K562 (cell line): ENCODE data around the gene F11R. TPM values are rescaled to one million over a fixed set of nuclear protein-coding genes. Genes with fewer than 3 reads are reported as not detected.

Source experiments
- CHAMP1 ChIP-seq: fragments of 450-650 bp; IDR thresholded peaks from 2 replicates; pipeline ENCODE4 v1.6.1; 2016; ENCODE audit warnings: mild to moderate bottlenecking
- ELF1 ChIP-seq: fragments of 200-800 bp; sonication (Bioruptor generic); IDR thresholded peaks from 2 replicates; pipeline ENCODE4 v1.6.1; 2016; ENCODE audit warnings: missing genetic modification characterization, missing compliant biosample characterization
- EP400 ChIP-seq: fragments of 450-650 bp; IDR thresholded peaks from 2 replicates; pipeline ENCODE4 v1.6.1; 2017; ENCODE audit warnings: antibody characterized with exemption, mild to moderate bottlenecking, moderate library complexity
- ESRRB ChIP-seq: fragments of 250-450 bp; sonication (Bioruptor Pico); IDR thresholded peaks from 2 replicates; pipeline ENCODE4 v1.5.0; 2020; ENCODE audit warnings: mild to moderate bottlenecking, moderate library complexity, borderline replicate concordance
- HIVEP1 ChIP-seq: fragments of 250-450 bp; sonication (Bioruptor Pico); IDR thresholded peaks from 2 replicates; pipeline ENCODE4 v1.4.0; 2020; ENCODE audit warnings: mild to moderate bottlenecking
- HOMEZ ChIP-seq: fragments of 250-450 bp; sonication (Bioruptor Pico); IDR thresholded peaks from 2 replicates; pipeline ENCODE4 v1.4.0; 2020; ENCODE audit warnings: mild to moderate bottlenecking, moderate library complexity
- MCM3 ChIP-seq: fragments of 450-650 bp; IDR thresholded peaks from 2 replicates; pipeline ENCODE4 v1.6.1; 2016
- MCM7 ChIP-seq, 2 experiments: fragments of 450-650 bp; IDR thresholded peaks; 2 replicates each; pipeline ENCODE4 v1.6.1; 2016 to 2018
- MYNN ChIP-seq, 2 experiments: sonication (generic); formaldehyde crosslinking in 1 of 2; IDR thresholded peaks; 2 replicates each; pipeline versions ENCODE4 v1.5.0 to v1.6.1; 2016 to 2020; ENCODE audit warnings: antibody characterized with exemption in 1 of 2, missing genetic modification reagents in 1 of 2
- NEUROD1 ChIP-seq: fragments of 150-350 bp; IDR thresholded peaks from 2 replicates; pipeline ENCODE4 v1.6.1; 2014; ENCODE audit warnings: borderline replicate concordance, low read length, low read depth; ENCODE audit not compliant: partially characterized antibody
- PHF21A ChIP-seq: fragments of 450-650 bp; IDR thresholded peaks from 2 replicates; pipeline ENCODE4 v1.6.1; 2017; ENCODE audit warnings: low read depth, borderline replicate concordance
- U2AF2 ChIP-seq: fragments of 200-400 bp; formaldehyde crosslinking; optimal IDR thresholded peaks from 2 replicates; pipeline ENCODE3; 2017; ENCODE audit warnings: low read depth, mild to moderate bottlenecking, low read length
- ZNF551 ChIP-seq: fragments of 250-450 bp; sonication (Bioruptor Pico); IDR thresholded peaks from 2 replicates; pipeline ENCODE4 v1.5.0; 2021; ENCODE audit warnings: mild to moderate bottlenecking, moderate library complexity
- polyA plus RNA-seq, 8 experiments: library from polyadenylated mRNA; depleted of rRNA in 4 of 8; stranded (reverse) in 5 of 8; unstranded in 3 of 8; fragments of >200 nt; fragmentation: Nextera tagmentation in 2 of 8; fragmentation: Illumina TruSeq in 1 of 8; extraction: Ambion mirVana in 2 of 8; extraction: Trizol in 1 of 8; gene quantifications; 2 replicates each; pipeline versions ENCODE4 v1.2.1 to v1.2.3, GENCODE V29; 2011 to 2014; ENCODE audit warnings: inconsistent platforms in 1 of 8, missing spikeins in 1 of 8
- total RNA-seq, 7 experiments: library from RNA; depleted of rRNA in 6 of 7; stranded (reverse); fragments of >200 nt in 6 of 7; fragmentation: Illumina TruSeq in 2 of 7; extraction: Trizol in 2 of 7; gene quantifications; 2 replicates each; pipeline versions ENCODE4 v1.2.1 to v1.2.3, GENCODE V29; 2011 to 2021; ENCODE audit warnings: low replicate concordance in 1 of 7
- TF ChIP-seq, protein P1 (sequence below), 2 experiments: fragments of 450-650 bp in 1 of 2; sonication (generic) in 1 of 2; formaldehyde crosslinking in 1 of 2; IDR thresholded peaks; 2 replicates each; pipeline versions ENCODE4 v1.7.1 to v1.9.0; 2016 to 2022; ENCODE audit warnings: inconsistent platforms in 1 of 2, mild to moderate bottlenecking in 1 of 2, missing genetic modification reagents in 1 of 2

F11R gene
- total and polyA plus RNA-seq, 9 of the 15 experiments (the other 6 are each of a cell fraction or from before 2014, with no cell fraction given), result 27.4 to 187 (median 52.5) TPM

GRCh38 chr1:161045736-161046604 is 25.0 kb upstream of the F11R start, which contains the start of gene USF1 (continued):
- TF ChIP-seq HOMEZ (CRISPR knock-in tag) (no peak), NEUROD1 (peak; percentile 48), PHF21A (no peak), ESRRB (CRISPR knock-in tag) (no peak), ELF1 (tag) (peak; percentile 97), HIVEP1 (CRISPR knock-in tag) (no peak), EP400 (peak; percentile 82), ZNF551 (CRISPR knock-in tag) (no peak), MYNN (IDR thresholded peaks at IDR 0.05) (no peak), MYNN (CRISPR knock-in tag; IDR thresholded peaks at IDR 0.05) (no peak), MCM7 (IDR thresholded peaks at IDR 0.05) (no peak), CHAMP1 (no peak), MCM3 (no peak), U2AF2 (no peak)
- TF ChIP-seq, protein P1, sequence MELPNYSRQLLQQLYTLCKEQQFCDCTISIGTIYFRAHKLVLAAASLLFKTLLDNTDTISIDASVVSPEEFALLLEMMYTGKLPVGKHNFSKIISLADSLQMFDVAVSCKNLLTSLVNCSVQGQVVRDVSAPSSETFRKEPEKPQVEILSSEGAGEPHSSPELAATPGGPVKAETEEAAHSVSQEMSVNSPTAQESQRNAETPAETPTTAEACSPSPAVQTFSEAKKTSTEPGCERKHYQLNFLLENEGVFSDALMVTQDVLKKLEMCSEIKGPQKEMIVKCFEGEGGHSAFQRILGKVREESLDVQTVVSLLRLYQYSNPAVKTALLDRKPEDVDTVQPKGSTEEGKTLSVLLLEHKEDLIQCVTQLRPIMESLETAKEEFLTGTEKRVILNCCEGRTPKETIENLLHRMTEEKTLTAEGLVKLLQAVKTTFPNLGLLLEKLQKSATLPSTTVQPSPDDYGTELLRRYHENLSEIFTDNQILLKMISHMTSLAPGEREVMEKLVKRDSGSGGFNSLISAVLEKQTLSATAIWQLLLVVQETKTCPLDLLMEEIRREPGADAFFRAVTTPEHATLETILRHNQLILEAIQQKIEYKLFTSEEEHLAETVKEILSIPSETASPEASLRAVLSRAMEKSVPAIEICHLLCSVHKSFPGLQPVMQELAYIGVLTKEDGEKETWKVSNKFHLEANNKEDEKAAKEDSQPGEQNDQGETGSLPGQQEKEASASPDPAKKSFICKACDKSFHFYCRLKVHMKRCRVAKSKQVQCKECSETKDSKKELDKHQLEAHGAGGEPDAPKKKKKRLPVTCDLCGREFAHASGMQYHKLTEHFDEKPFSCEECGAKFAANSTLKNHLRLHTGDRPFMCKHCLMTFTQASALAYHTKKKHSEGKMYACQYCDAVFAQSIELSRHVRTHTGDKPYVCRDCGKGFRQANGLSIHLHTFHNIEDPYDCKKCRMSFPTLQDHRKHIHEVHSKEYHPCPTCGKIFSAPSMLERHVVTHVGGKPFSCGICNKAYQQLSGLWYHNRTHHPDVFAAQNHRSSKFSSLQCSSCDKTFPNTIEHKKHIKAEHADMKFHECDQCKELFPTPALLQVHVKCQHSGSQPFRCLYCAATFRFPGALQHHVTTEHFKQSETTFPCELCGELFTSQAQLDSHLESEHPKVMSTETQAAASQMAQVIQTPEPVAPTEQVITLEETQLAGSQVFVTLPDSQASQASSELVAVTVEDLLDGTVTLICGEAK (IDR thresholded peaks at IDR 0.05), result peak; percentile 98
- TF ChIP-seq, protein P1 (CRISPR knock-in tag; IDR thresholded peaks at IDR 0.05), result no peak
